Stimulated activated CD4-positive, alpha-beta T cell treated with anti-CD3 and anti-CD28 coated beads, Interleukin-2, amount 100 ng/mL, for 24 hours (primary cell): ENCODE results near the gene SPECC1L.

Experiments used
- DNase-seq, 2 donors: peaks; one replicate each; pipeline ENCODE4 v3.0.0-alpha.2; 2020

SPECC1L gene

GRCh38 chr22:24417901-24418641, 147.4 kb downstream of the SPECC1L start:
- no peak for DNase-seq

- no peak for DNase-seq
Observed at GRCh38 chr22:24418786-24419474, 148.3 kb downstream of the SPECC1L start.

- no peak for DNase-seq
Observed at GRCh38 chr22:24419475-24419850, 148.8 kb downstream of the SPECC1L start.

GRCh38 chr22:24420072-24420976, 149.7 kb downstream of the SPECC1L start:
- no peak for DNase-seq

GRCh38 chr22:24420977-24421343, 150.3 kb downstream of the SPECC1L start:
- no peak for DNase-seq

GRCh38 chr22:24421428-24421931, 150.8 kb downstream of the SPECC1L start:
- peak in 1 of 2 donors; percentile 46 for DNase-seq

GRCh38 chr22:24422102-24422665, 151.6 kb downstream of the SPECC1L start:
- no peak for DNase-seq

- DNase-seq = peak; percentile 77 to 78
Observed at GRCh38 chr22:24423519-24424000, 152.9 kb downstream of the SPECC1L start.

GRCh38 chr22:24424001-24424900, 153.6 kb downstream of the SPECC1L start:
- peak; percentile 53 to 64 for DNase-seq

GRCh38 chr22:24424901-24425775, 154.5 kb downstream of the SPECC1L start:
- no peak for DNase-seq

GRCh38 chr22:24426436-24426835, 155.8 kb downstream of the SPECC1L start:
- DNase-seq = no peak

GRCh38 chr22:24426851-24427499, 156.3 kb downstream of the SPECC1L start:
- no peak for DNase-seq

- peak; percentile 82 to 85 for DNase-seq
Observed at GRCh38 chr22:24427500-24428164, 157.0 kb downstream of the SPECC1L start, which contains the start of gene ADORA2A. TSS of gene ADORA2A (plus strand) at chr22:24427599. CDS start at chr22:24433405, 5,806 bp downstream.

- no peak for DNase-seq
Observed at GRCh38 chr22:24428751-24429410, 158.2 kb downstream of the SPECC1L start.

GRCh38 chr22:24429411-24430365, 159.1 kb downstream of the SPECC1L start:
- peak; percentile 73 to 86 for DNase-seq

- no peak for DNase-seq
Observed at GRCh38 chr22:24430431-24431308, 160.0 kb downstream of the SPECC1L start.
